CD4-positive, alpha-beta T cell (primary cell): Measurements from ENCODE around the gene CDC5L. TPM values are rescaled to one million over a fixed set of nuclear protein-coding genes. Genes with fewer than 3 reads are reported as not detected.

Experiments
- ATAC-seq: fragments of 200-7000 bp; cut with Tn5 transposase; one replicate; pipeline ENCODE4 v1.10.0; 2022; ENCODE audit warnings: mild to moderate bottlenecking; ENCODE audit not compliant: poor library complexity
- CTCF ChIA-PET: fragments of 350-600 bp; sonication (Branson Sonifier 250); formaldehyde crosslinking; loops from one replicate; lab custom pipeline; 2021; ENCODE audit warnings: antibody characterized with exemption, inconsistent platforms; lab: Charles Lee
- POLR2A ChIA-PET: fragments of 350-600 bp; sonication (Branson Sonifier 250); formaldehyde crosslinking; loops from one replicate; lab custom pipeline; 2021; ENCODE audit warnings: antibody characterized with exemption, inconsistent platforms; lab: Charles Lee
- DNase-seq, 14 experiments: peaks; one replicate each; pipeline ENCODE4 v3.0.0-alpha.2; 2013 to 2020; ENCODE audit warnings: mixed read lengths in 2 of 14
- H3K27ac ChIP-seq, 2 donors: one replicate each; pipeline versions ENCODE4 v1.5.1 to v1.7.0; 2013; ENCODE audit warnings: low read length in 2 of 2, low read depth in 1 of 2, mild to moderate bottlenecking in 1 of 2
- H3K27me3 ChIP-seq, 2 experiments: 1 replicate in 1 of 2; 2 replicates in 1 of 2; pipeline versions ENCODE4 v1.6.1 to v1.7.0; 2013; ENCODE audit warnings: low read length in 2 of 2, control low read depth in 1 of 2, mild to moderate bottlenecking in 1 of 2, moderate library complexity in 1 of 2; ENCODE audit not compliant: insufficient read depth in 2 of 2, control insufficient read depth in 1 of 2
- H3K36me3 ChIP-seq: one replicate; pipeline ENCODE4 v1.6.1; 2013; ENCODE audit warnings: low read length, control low read depth; ENCODE audit not compliant: insufficient read depth
- H3K4me1 ChIP-seq: one replicate; pipeline ENCODE4 v1.6.1; 2013; ENCODE audit warnings: low read length, control low read depth; ENCODE audit not compliant: insufficient read depth
- H3K4me3 ChIP-seq: one replicate; pipeline ENCODE4 v1.5.1; 2013; ENCODE audit warnings: mild to moderate bottlenecking, low read length, moderate library complexity
- H3K9me3 ChIP-seq, 2 experiments: 1 replicate in 1 of 2; 2 replicates in 1 of 2; pipeline versions ENCODE4 v1.6.1 to v1.7.0; 2013; ENCODE audit warnings: low read length in 2 of 2, mild to moderate bottlenecking in 2 of 2, control low read depth in 1 of 2, moderate library complexity in 1 of 2; ENCODE audit not compliant: control insufficient read depth in 1 of 2, insufficient read depth in 1 of 2
- H3K27ac Mint-ChIP-seq: one replicate; pipeline ENCODE4 v1.8.0; 2020; ENCODE audit warnings: mixed read lengths
- H3K27me3 Mint-ChIP-seq: one replicate; pipeline ENCODE4 v1.8.0; 2021; ENCODE audit warnings: mixed read lengths
- H3K36me3 Mint-ChIP-seq: one replicate; pipeline ENCODE4 v1.8.0; 2021; ENCODE audit warnings: low read depth, mixed read lengths
- H3K4me1 Mint-ChIP-seq: one replicate; pipeline ENCODE4 v1.8.0; 2021; ENCODE audit warnings: low read depth, mixed read lengths
- H3K4me3 Mint-ChIP-seq: one replicate; pipeline ENCODE4 v1.8.0; 2020; ENCODE audit warnings: mild to moderate bottlenecking, mixed read lengths
- H3K9me3 Mint-ChIP-seq: one replicate; pipeline ENCODE4 v1.8.0; 2020; ENCODE audit warnings: mixed read lengths
- CTCF ChIP-seq: fragments of 200-600 bp; IDR thresholded peaks from one replicate; pipeline ENCODE4 v1.8.0; 2022; ENCODE audit warnings: antibody characterized with exemption, mild to moderate bottlenecking
- intact Hi-C, 2 experiments: fragments of 100-400 bp; cut with DNase I in 1 of 2; cut with micrococcal nuclease in 1 of 2; formaldehyde crosslinking; loops; one replicate each; pipeline versions ENCODE4 v1.15.1 to v1.9.0; 2023 to 2025; cut with DNase I, micrococcal nuclease
- total RNA-seq, 174 experiments: library from RNA in 2 of 174; stranded (reverse) in 2 of 174; gene quantifications; one replicate each; pipeline ENCODE4 v1.2.3 and lab custom pipeline; 2021 to 2026

Gene CDC5L
- total RNA-seq, 2 experiments from 2014 or later: 18.9 to 19.9 TPM

GRCh38 chr6:44470746-44471145, 83.2 kb downstream of the CDC5L start:
- Mint-ChIP-seq H3K9me3 (no peaks in the 10 kb centered on the region), H3K4me1 (peaks cover 5% of the 10 kb centered on the region), H3K4me3 (no peak overlapping the region), H3K36me3 (no peaks in the 10 kb centered on the region), H3K27me3 (peaks cover 8% of the 10 kb centered on the region), H3K27ac (no peak overlapping the region)
- CTCF ChIA-PET: interaction anchor here (1.4 kb wide), 1 partner anchor 1451 kb away, joined by 5 read pairs; no protein-coding TSS in a partner anchor
- ATAC-seq: no peak
- Histone ChIP-seq H3K9me3 (no peaks in the 10 kb centered on the region), H3K27ac (no peak overlapping the region), H3K4me1 (peaks cover 7% of the 10 kb centered on the region), H3K36me3 (no peaks in the 10 kb centered on the region), H3K27me3 (peaks cover 0 to 4% of the 10 kb centered on the region in 2 experiments), H3K4me3 (no peak overlapping the region)
- no peak for TF ChIP-seq CTCF
- intact Hi-C loops: loop anchor here (10.0 kb wide), 2 partner anchors 184 to 944 kb away; no protein-coding TSS in a partner anchor
- no peak for DNase-seq
- POLR2A ChIA-PET: no interaction called here

- no peaks in the 10 kb centered on the region for H3K9me3 ChIP-seq
- ATAC-seq: no peak
- H3K4me1 ChIP-seq: peaks cover 12% of the 10 kb centered on the region
- no peak overlapping the region for H3K27ac Mint-ChIP-seq
- CTCF ChIA-PET: no interaction called here
- POLR2A ChIA-PET: no interaction called here
- H3K4me1 Mint-ChIP-seq: peaks cover 5% of the 10 kb centered on the region
- no peak overlapping the region for H3K27ac ChIP-seq
- H3K4me3 Mint-ChIP-seq: no peak overlapping the region
- H3K36me3 ChIP-seq: no peaks in the 10 kb centered on the region
- H3K36me3 Mint-ChIP-seq: no peaks in the 10 kb centered on the region
- no peak overlapping the region for H3K4me3 ChIP-seq
- H3K27me3 Mint-ChIP-seq: peaks cover 8% of the 10 kb centered on the region
- H3K9me3 Mint-ChIP-seq: no peaks in the 10 kb centered on the region
- H3K27me3 ChIP-seq: peaks cover 0 to 5% of the 10 kb centered on the region in 2 experiments
- no peak for DNase-seq
- no peak for TF ChIP-seq CTCF
- intact Hi-C loops: loop anchor here (10.0 kb wide), 2 partner anchors 183 to 943 kb away; no protein-coding TSS in a partner anchor
These were observed 83.9 kb downstream of the CDC5L start for GRCh38 chr6:44471271-44471981.

GRCh38 chr6:44472250-44472945, 84.9 kb downstream of the CDC5L start:
- intact Hi-C loops: loop anchor here (10.0 kb wide), 2 partner anchors 182 to 942 kb away; no protein-coding TSS in a partner anchor
- Mint-ChIP-seq H3K4me1 (peaks cover 5% of the 10 kb centered on the region), H3K4me3 (no peak overlapping the region), H3K36me3 (no peaks in the 10 kb centered on the region), H3K27me3 (peaks cover 3% of the 10 kb centered on the region), H3K27ac (no peak overlapping the region), H3K9me3 (no peaks in the 10 kb centered on the region)
- Histone ChIP-seq H3K36me3 (no peaks in the 10 kb centered on the region), H3K27ac (no peak overlapping the region), H3K27me3 (peaks cover 0 to 5% of the 10 kb centered on the region in 2 experiments), H3K4me1 (peaks cover 12% of the 10 kb centered on the region), H3K9me3 (no peaks in the 10 kb centered on the region), H3K4me3 (no peak overlapping the region)
- ATAC-seq: no peak
- no peak for TF ChIP-seq CTCF
- no peak for DNase-seq
- ChIA-PET POLR2A (no interaction called here), CTCF (no interaction called here)
